ENCODE data around the gene FAM72D. TPM values are rescaled to one million over a fixed set of nuclear protein-coding genes. Genes with fewer than 3 reads are reported as not detected.
"Not testable (repeated sequence)": the region's sequence is repeated elsewhere in the genome, so short reads cannot be mapped to it uniquely, and the experiment has no call there.

Gene FAM72D
- total and polyA plus RNA-seq, 2 of the 8 experiments (the other 6 are each of a cell fraction or from before 2014, with no cell fraction given) = 4.9 to 12.7 TPM

DNA sequence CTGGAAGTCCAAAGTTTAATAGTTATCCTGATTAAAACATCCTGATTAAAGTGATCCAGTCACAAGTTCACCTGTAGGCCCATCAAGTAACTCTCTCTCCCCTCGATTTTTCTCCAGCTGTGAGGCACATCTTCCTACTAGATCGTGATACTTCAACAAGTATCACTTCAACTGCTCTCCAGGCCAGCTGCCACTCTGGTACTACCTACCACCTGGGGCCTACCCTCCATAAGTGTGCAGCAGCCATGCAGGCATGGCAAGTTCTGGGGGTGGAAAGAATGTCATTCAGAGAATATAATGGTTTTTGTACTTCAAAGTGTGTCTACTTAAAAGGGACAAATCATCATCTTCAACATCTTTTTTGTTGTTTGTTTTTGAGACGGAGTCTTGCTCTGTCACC lies 15.6 kb upstream of the FAM72D start:
- H4K91ac ChIP-seq (replicated peaks; ENCODE audit: insufficient read length, low read length); H3K27ac ChIP-seq (ENCODE audit: low read depth, low read length); H3K36me3 ChIP-seq (ENCODE audit: control insufficient read depth in 2 of 4, insufficient read depth in 4 of 4, low read length in 3 of 4); H3K18ac ChIP-seq (ENCODE audit: extremely low read depth, low read length); H2AFZ ChIP-seq (ENCODE audit: low read length); H2BK5ac ChIP-seq (ENCODE audit: low read depth, low read length); FAIRE-seq; H3K4me3 ChIP-seq (ENCODE audit: extremely low read depth in 1 of 4, insufficient read depth in 2 of 4, low read depth in 3 of 4, low read length in 4 of 4); H3K79me1 ChIP-seq (ENCODE audit: low read depth, low read length); H3K4me2 ChIP-seq (ENCODE audit: insufficient read depth in 1 of 2, low read depth in 2 of 2, low read length in 2 of 2); H3K79me2 ChIP-seq (ENCODE audit: control insufficient read depth in 1 of 2, insufficient read depth in 2 of 2, low read length in 2 of 2); H2BK20ac ChIP-seq (ENCODE audit: low read length); H3K9ac ChIP-seq (replicated peaks in 1 of 4; ENCODE audit: extremely low read depth in 1 of 4, low read depth in 3 of 4, low read length in 3 of 4); H3K9me3 ChIP-seq (ENCODE audit: insufficient read depth in 2 of 2, low read depth in 1 of 2, low read length in 1 of 2); POLR2A ChIA-PET (ENCODE audit: partially characterized antibody); H2BK12ac ChIP-seq (ENCODE audit: low read depth, low read length); H2BK120ac ChIP-seq (replicated peaks; ENCODE audit: low read depth, low read length); H3K4me1 ChIP-seq (replicated peaks in 1 of 4; ENCODE audit: control insufficient read depth in 3 of 4, insufficient read depth in 4 of 4, low read length in 3 of 4); CTCF ChIA-PET (ENCODE audit: partially characterized antibody); H2BK15ac ChIP-seq (ENCODE audit: low read length); DNase-seq (ENCODE audit: low read depth in 1 of 2, low spot score in 2 of 2); H4K5ac ChIP-seq (ENCODE audit: insufficient read length, low read depth, low read length); H3K4ac ChIP-seq (replicated peaks; ENCODE audit: insufficient read length, low read depth, low read length); H3K56ac ChIP-seq (replicated peaks; ENCODE audit: insufficient read length, low read depth, low read length); H4K8ac ChIP-seq (ENCODE audit: extremely low read depth, insufficient read depth, low read length); H3K23me2 ChIP-seq (ENCODE audit: low read depth, low read length); H2AK5ac ChIP-seq (ENCODE audit: low read depth, low read length); H4K20me1 ChIP-seq (replicated peaks in 1 of 2; ENCODE audit: control insufficient read depth in 1 of 2, insufficient read depth in 2 of 2, low read length in 2 of 2); H3K23ac ChIP-seq (ENCODE audit: insufficient read length); H3K14ac ChIP-seq (ENCODE audit: insufficient read length); H3K27me3 ChIP-seq (replicated peaks in 1 of 4; ENCODE audit: control insufficient read depth in 3 of 4, extremely low read depth in 1 of 4, insufficient read depth in 3 of 4, low read length in 3 of 4): not testable (repeated sequence)
- 82% methylated on average over 2 of the region's 3 CpGs; no CpG with 5 or more reads in 1 of the 2 experiments for WGBS, 2 experiments (ENCODE audit: extremely low coverage in 1 of 2, insufficient coverage in 1 of 2, insufficient read length in 1 of 2, insufficient replicate concordance in 2 of 2, low coverage in 1 of 2, low lambda C conversion rate in 2 of 2, missing lambda C conversion rate in 1 of 2)

DNA sequence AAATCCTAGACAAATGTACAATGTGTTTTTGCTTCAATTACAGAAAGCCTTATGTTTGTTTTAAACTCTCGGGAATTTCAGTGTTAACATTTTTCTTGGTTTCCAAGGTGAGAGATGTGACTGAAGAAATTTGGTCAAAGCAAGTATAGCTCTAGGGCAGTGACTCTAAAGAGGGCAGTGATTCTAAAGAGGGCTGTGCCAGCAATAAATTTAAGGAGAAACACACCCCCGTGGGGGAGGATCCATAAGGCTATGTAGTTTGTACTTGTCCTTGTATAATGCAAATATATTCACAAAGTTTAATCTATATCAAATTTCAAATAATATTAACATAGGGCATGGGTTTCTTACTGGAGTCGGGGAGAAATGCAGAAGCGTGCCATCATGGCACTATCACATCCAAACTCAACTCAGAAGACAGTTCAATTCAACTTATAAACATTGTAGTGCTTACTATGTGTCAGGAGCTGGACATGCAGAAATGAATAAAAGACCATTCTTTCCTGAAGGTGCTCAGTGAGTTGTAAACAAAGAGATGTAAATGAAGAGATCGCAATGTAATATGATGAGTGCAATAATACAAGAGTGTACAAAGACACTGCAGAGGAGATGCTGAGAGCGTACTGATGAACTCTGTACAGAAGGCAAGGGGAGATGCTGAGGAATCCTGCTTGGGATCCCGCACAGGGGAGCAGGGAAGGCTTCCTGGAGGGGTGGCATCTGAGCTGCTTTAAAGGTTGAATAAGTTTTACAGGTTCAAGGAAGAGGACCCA lies 13.1 kb upstream of the FAM72D start:
- H3K27me3 ChIP-seq (replicated peaks in 1 of 4; ENCODE audit: control insufficient read depth in 3 of 4, extremely low read depth in 1 of 4, insufficient read depth in 3 of 4, low read length in 3 of 4); POLR2A ChIA-PET (ENCODE audit: partially characterized antibody); H3K9ac ChIP-seq (replicated peaks in 1 of 4; ENCODE audit: extremely low read depth in 1 of 4, low read depth in 3 of 4, low read length in 3 of 4); H4K8ac ChIP-seq (ENCODE audit: extremely low read depth, insufficient read depth, low read length); CTCF ChIA-PET (ENCODE audit: partially characterized antibody); DNase-seq (ENCODE audit: low read depth in 1 of 2, low spot score in 2 of 2); H3K79me2 ChIP-seq (ENCODE audit: control insufficient read depth in 1 of 2, insufficient read depth in 2 of 2, low read length in 2 of 2); H3K4me2 ChIP-seq (ENCODE audit: insufficient read depth in 1 of 2, low read depth in 2 of 2, low read length in 2 of 2); H2BK15ac ChIP-seq (ENCODE audit: low read length); H4K20me1 ChIP-seq (replicated peaks in 1 of 2; ENCODE audit: control insufficient read depth in 1 of 2, insufficient read depth in 2 of 2, low read length in 2 of 2); H2BK120ac ChIP-seq (replicated peaks; ENCODE audit: low read depth, low read length); FAIRE-seq; H3K27ac ChIP-seq (ENCODE audit: low read depth, low read length); H4K91ac ChIP-seq (replicated peaks; ENCODE audit: insufficient read length, low read length); H3K4ac ChIP-seq (replicated peaks; ENCODE audit: insufficient read length, low read depth, low read length); H2BK5ac ChIP-seq (ENCODE audit: low read depth, low read length); H3K23me2 ChIP-seq (ENCODE audit: low read depth, low read length); H3K79me1 ChIP-seq (ENCODE audit: low read depth, low read length); H3K4me1 ChIP-seq (replicated peaks in 1 of 4; ENCODE audit: control insufficient read depth in 3 of 4, insufficient read depth in 4 of 4, low read length in 3 of 4); H3K14ac ChIP-seq (ENCODE audit: insufficient read length); H2BK20ac ChIP-seq (ENCODE audit: low read length); H3K56ac ChIP-seq (replicated peaks; ENCODE audit: insufficient read length, low read depth, low read length); H3K36me3 ChIP-seq (ENCODE audit: control insufficient read depth in 2 of 4, insufficient read depth in 4 of 4, low read length in 3 of 4); H2AFZ ChIP-seq (ENCODE audit: low read length); H4K5ac ChIP-seq (ENCODE audit: insufficient read length, low read depth, low read length); H2AK5ac ChIP-seq (ENCODE audit: low read depth, low read length); H3K4me3 ChIP-seq (ENCODE audit: extremely low read depth in 1 of 4, insufficient read depth in 2 of 4, low read depth in 3 of 4, low read length in 4 of 4); H2BK12ac ChIP-seq (ENCODE audit: low read depth, low read length); H3K18ac ChIP-seq (ENCODE audit: extremely low read depth, low read length); H3K9me3 ChIP-seq (ENCODE audit: insufficient read depth in 2 of 2, low read depth in 1 of 2, low read length in 1 of 2); H3K23ac ChIP-seq (ENCODE audit: insufficient read length): not testable (repeated sequence)
- whole genome bisulfite sequencing, 2 experiments (ENCODE audit: extremely low coverage in 1 of 2, insufficient coverage in 1 of 2, insufficient read length in 1 of 2, insufficient replicate concordance in 2 of 2, low coverage in 1 of 2, low lambda C conversion rate in 2 of 2, missing lambda C conversion rate in 1 of 2) = 91% methylated on average over 2 of the region's 7 CpGs; no CpG with 5 or more reads in 1 of the 2 experiments
